Stimulated activated CD8-positive, alpha-beta memory T cell treated with anti-CD3 and anti-CD28 coated beads, Interleukin-15, amount 100 ng/mL, for 1 hour (primary cell): ENCODE results near the gene ABCA7.

Experiments used
- DNase-seq: peaks from one replicate; pipeline ENCODE4 v3.0.0-alpha.2; 2020; ENCODE audit warnings: low read depth

The ABCA7 gene

GRCh38 chr19:1088416-1089010, 48.6 kb downstream of the ABCA7 start:
- DNase-seq: no peak

GRCh38 chr19:1089126-1089771, 49.3 kb downstream of the ABCA7 start:
- DNase-seq: no peak

- DNase-seq: no peak
These were observed 50.0 kb downstream of the ABCA7 start for GRCh38 chr19:1089891-1090290.

- no peak for DNase-seq
These were observed 51.0 kb downstream of the ABCA7 start for GRCh38 chr19:1090731-1091543.

GRCh38 chr19:1091544-1092175, 51.8 kb downstream of the ABCA7 start:
- DNase-seq: no peak

- DNase-seq: no peak
These were observed 53.4 kb downstream of the ABCA7 start for GRCh38 chr19:1093330-1093729.

- no peak for DNase-seq
These were observed 54.1 kb downstream of the ABCA7 start for GRCh38 chr19:1093811-1094553.

- DNase-seq: no peak
These were observed 54.7 kb downstream of the ABCA7 start for GRCh38 chr19:1094655-1094977.

GRCh38 chr19:1094978-1095701, 55.2 kb downstream of the ABCA7 start, which contains the start of gene POLR2E:
TSS of gene POLR2E (minus strand) at chr19:1095375. CDS start at chr19:1095315, 60 bp downstream.
- DNase-seq: peak; percentile 98

- DNase-seq: no peak
These were observed 57.9 kb downstream of the ABCA7 start for GRCh38 chr19:1097810-1098176.

GRCh38 chr19:1098177-1099051, 58.5 kb downstream of the ABCA7 start:
- no peak for DNase-seq

GRCh38 chr19:1101337-1101698, 61.4 kb downstream of the ABCA7 start:
- DNase-seq: no peak

- DNase-seq: no peak
These were observed 62.7 kb downstream of the ABCA7 start for GRCh38 chr19:1102407-1103131.

- no peak for DNase-seq
These were observed 63.3 kb downstream of the ABCA7 start for GRCh38 chr19:1103132-1103707.

- peak; percentile 98 for DNase-seq
These were observed 63.9 kb downstream of the ABCA7 start, which contains the start of gene GPX4 for GRCh38 chr19:1103708-1104310. TSS of gene GPX4 (plus strand) at chr19:1103994. CDS start at chr19:1104044, 50 bp downstream.

- DNase-seq: no peak
These were observed 64.6 kb downstream of the ABCA7 start for GRCh38 chr19:1104311-1105007.

- no peak for DNase-seq
These were observed 65.3 kb downstream of the ABCA7 start for GRCh38 chr19:1105008-1105872.
